HepG2 (cell line): Measurements from ENCODE around the gene CEMP1. TPM values are rescaled to one million over a fixed set of nuclear protein-coding genes. Genes with fewer than 3 reads are reported as not detected.

Experiments used
- ARID3A ChIP-seq: IDR thresholded peaks from 2 replicates; pipeline ENCODE4 v1.6.1; 2012; ENCODE audit warnings: low read depth, low read length, improper control_type of control experiment
- ARNTL ChIP-seq: sonication (generic); formaldehyde crosslinking; IDR thresholded peaks from 2 replicates; pipeline ENCODE4 v1.4.0; 2020; ENCODE audit warnings: mild to moderate bottlenecking, missing genetic modification reagents
- CSRNP1 ChIP-seq: sonication (generic); formaldehyde crosslinking; IDR thresholded peaks from 2 replicates; pipeline ENCODE4 v1.8.1; 2023; ENCODE audit warnings: mild to moderate bottlenecking, missing genetic modification reagents
- EHMT2 ChIP-seq: fragments of 200-600 bp; sonication (generic); IDR thresholded peaks from 2 replicates; pipeline ENCODE4 v1.7.0; 2017; ENCODE audit warnings: antibody characterized with exemption, low read depth, low read length, borderline replicate concordance
- EP300 ChIP-seq, 3 experiments: sonication (generic) in 1 of 3; formaldehyde crosslinking in 1 of 3; IDR thresholded peaks; 2 replicates each; pipeline versions ENCODE4 v1.5.1 to v1.6.1; 2011 to 2020; ENCODE audit warnings: low read depth in 2 of 3, low read length in 2 of 3, borderline replicate concordance in 1 of 3, improper control_type of control experiment in 1 of 3, mild to moderate bottlenecking in 1 of 3, missing genetic modification reagents in 1 of 3, moderate library complexity in 1 of 3
- HNRNPLL ChIP-seq: fragments of 200-400 bp; formaldehyde crosslinking; IDR thresholded peaks from 2 replicates; pipeline ENCODE4 v1.6.1; 2017; ENCODE audit warnings: mild to moderate bottlenecking, low read depth, low read length; ENCODE audit not compliant: poor library complexity, severe bottlenecking
- KDM3A ChIP-seq: IDR thresholded peaks from 2 replicates; pipeline ENCODE4 v1.6.1; 2018; ENCODE audit warnings: low read depth, missing compliant biosample characterization
- NCOR1 ChIP-seq: fragments of 200-600 bp; sonication (generic); IDR thresholded peaks from 2 replicates; pipeline ENCODE4 v1.7.0; 2017; ENCODE audit warnings: antibody characterized with exemption, low read length, borderline replicate concordance
- NR0B2 ChIP-seq: sonication (generic); formaldehyde crosslinking; IDR thresholded peaks from 2 replicates; pipeline ENCODE4 v1.4.0; 2020; ENCODE audit warnings: mild to moderate bottlenecking, missing genetic modification reagents
- SETDB1 ChIP-seq: sonication (generic); formaldehyde crosslinking; IDR thresholded peaks from 2 replicates; pipeline ENCODE4 v1.5.1; 2020; ENCODE audit warnings: missing genetic modification reagents, mild to moderate bottlenecking, borderline replicate concordance
- SNAPC5 ChIP-seq: sonication (generic); formaldehyde crosslinking; IDR thresholded peaks from 2 replicates; pipeline ENCODE4 v1.8.1; 2023; ENCODE audit warnings: mild to moderate bottlenecking, missing genetic modification reagents, borderline replicate concordance
- SNRNP70 ChIP-seq: fragments of 200-400 bp; formaldehyde crosslinking; IDR thresholded peaks from 2 replicates; pipeline ENCODE4 v1.6.1; 2017; ENCODE audit warnings: mild to moderate bottlenecking, low read depth, low read length, moderate library complexity
- TIGD3 ChIP-seq: sonication (generic); formaldehyde crosslinking; IDR thresholded peaks from 2 replicates; pipeline ENCODE4 v1.5.1; 2020; ENCODE audit warnings: mild to moderate bottlenecking, missing genetic modification reagents, borderline replicate concordance
- ZBTB2 ChIP-seq: sonication (generic); formaldehyde crosslinking; IDR thresholded peaks from 2 replicates; pipeline ENCODE4 v1.8.0; 2022; ENCODE audit warnings: low read depth, missing genetic modification reagents
- ZNF224 ChIP-seq: sonication (generic); formaldehyde crosslinking; IDR thresholded peaks from 2 replicates; pipeline ENCODE4 v1.5.0; 2020; ENCODE audit warnings: mild to moderate bottlenecking, missing genetic modification reagents
- ZNF414 ChIP-seq: sonication (generic); formaldehyde crosslinking; IDR thresholded peaks from 2 replicates; pipeline ENCODE4 v1.5.0; 2020; ENCODE audit warnings: missing genetic modification reagents
- ZNF44 ChIP-seq: sonication (generic); formaldehyde crosslinking; IDR thresholded peaks from 2 replicates; pipeline ENCODE4 v1.5.1; 2020; ENCODE audit warnings: mild to moderate bottlenecking, missing genetic modification reagents
- ZNF792 ChIP-seq: IDR thresholded peaks from 2 replicates; pipeline ENCODE4 v1.6.1; 2016
- ZNF841 ChIP-seq: sonication (generic); formaldehyde crosslinking; IDR thresholded peaks from 2 replicates; pipeline ENCODE4 v1.8.1; 2023; ENCODE audit warnings: missing genetic modification reagents, borderline replicate concordance
- polyA plus RNA-seq, 8 experiments: library from polyadenylated mRNA; depleted of rRNA in 3 of 8; stranded (reverse) in 7 of 8; unstranded in 1 of 8; fragments of >200 nt; fragmentation: Illumina TruSeq in 4 of 8; extraction: Trizol in 4 of 8; gene quantifications; 2 replicates each; pipeline versions ENCODE4 v1.2.1 to v1.2.3, GENCODE V29; 2011 to 2016; ENCODE audit warnings: low read depth in 4 of 8, missing spikeins in 1 of 8, mixed read lengths in 1 of 8; ENCODE audit not compliant: insufficient read depth in 1 of 8
- total RNA-seq, 5 experiments: library from RNA; depleted of rRNA; stranded (reverse); fragments of >200 nt; fragmentation: Illumina TruSeq; extraction: Trizol; gene quantifications; 2 replicates each; pipeline ENCODE4 v1.2.3, GENCODE V29; 2016; ENCODE audit warnings: low read depth in 1 of 5

Gene CEMP1
- total and polyA plus RNA-seq, 2 of the 13 experiments (the other 11 are each of a cell fraction or from before 2014, with no cell fraction given), result not detected

- TF ChIP-seq ZNF224 (CRISPR knock-in tag) (no peak; the same call in 1 of the 2 replicates), HNRNPLL (peak; percentile 74), ZNF841 (CRISPR knock-in tag) (no peak), NCOR1 (no peak), ZNF414 (CRISPR knock-in tag) (0 out of 2 replicates have a peak, but pooled peaks have one; percentile 36), CSRNP1 (CRISPR knock-in tag) (no peak; the same call in 1 of the 2 replicates), TIGD3 (CRISPR knock-in tag) (no peak), ZNF792 (peak; percentile 88), NR0B2 (peak; percentile 81; the same call in 1 of the 2 replicates), ARID3A (no peak), ZBTB2 (no peak), SNAPC5 (no peak), ARNTL (CRISPR knock-in tag) (peak; percentile 49; the same call in 1 of the 2 replicates), EHMT2 (no peak), ZNF44 (peak; percentile 61; the same call in 1 of the 2 replicates), KDM3A (CRISPR knock-in tag) (peak; percentile 38; the same call in 1 of the 2 replicates), SETDB1 (CRISPR knock-in tag) (no peak), SNRNP70 (0 out of 2 replicates have a peak, but pooled peaks have one; percentile 88), EP300 (IDR thresholded peaks at IDR 0.05; ENCODE audit: low read depth in 2 of 2, low read length in 2 of 2) (no peak), EP300 (CRISPR knock-in tag; IDR thresholded peaks at IDR 0.05; ENCODE audit: borderline replicate concordance) (no peak; the same call in 1 of the 2 replicates)
Measured at GRCh38 chr16:2531696-2532493, 687 bp upstream of the CEMP1 start (continued).
